Small intestine (tissue), 7 donors: ENCODE results near the gene HKDC1. TPM values are rescaled to one million over a fixed set of nuclear protein-coding genes. Genes with fewer than 3 reads are reported as not detected.

Experiments used
- DNase-seq, 2 donors: peaks; one replicate each; pipeline versions ENCODE4 v3.0.0 to v3.0.0-alpha.2; 2013
- FAIRE-seq: peaks from 2 replicates; lab custom pipeline; 2012; peaks lifted over from hg19 to GRCh38; lab: Jason Lieb, UNC
- H3K27ac ChIP-seq, 3 donors: one replicate each; pipeline ENCODE4 v1.5.1; 2013; ENCODE audit warnings: low read length in 2 of 3, mild to moderate bottlenecking in 2 of 3, control low read depth in 1 of 3, inconsistent platforms in 1 of 3, low read depth in 1 of 3, moderate library complexity in 1 of 3
- H3K27me3 ChIP-seq, 3 donors: one replicate each; pipeline ENCODE4 v1.6.1; 2013; ENCODE audit warnings: low read length in 3 of 3, inconsistent platforms in 1 of 3; ENCODE audit not compliant: control insufficient read depth in 3 of 3, insufficient read depth in 3 of 3
- H3K36me3 ChIP-seq, 3 donors: one replicate each; pipeline ENCODE4 v1.6.1; 2013; ENCODE audit warnings: low read length in 3 of 3, inconsistent platforms in 1 of 3, low read depth in 1 of 3, mild to moderate bottlenecking in 1 of 3, moderate library complexity in 1 of 3; ENCODE audit not compliant: control insufficient read depth in 3 of 3, insufficient read depth in 2 of 3
- H3K4me1 ChIP-seq, 3 donors: one replicate each; pipeline ENCODE4 v1.6.1; 2013; ENCODE audit warnings: low read length in 2 of 3, inconsistent platforms in 1 of 3, low read depth in 1 of 3, mild to moderate bottlenecking in 1 of 3, moderate library complexity in 1 of 3; ENCODE audit not compliant: control insufficient read depth in 3 of 3, insufficient read depth in 2 of 3
- H3K4me3 ChIP-seq, 3 donors: one replicate each; pipeline ENCODE4 v1.5.1; 2013; ENCODE audit warnings: low read length in 3 of 3, control low read depth in 1 of 3, inconsistent platforms in 1 of 3, low read depth in 1 of 3, mild to moderate bottlenecking in 1 of 3, moderate library complexity in 1 of 3
- H3K9me3 ChIP-seq, 2 donors: one replicate each; pipeline ENCODE4 v1.6.1; 2013; ENCODE audit warnings: low read depth in 1 of 2, low read length in 1 of 2; ENCODE audit not compliant: control insufficient read depth in 2 of 2, insufficient read depth in 1 of 2
- WGBS, 3 donors: extraction: QIAGEN DNeasy Blood & Tissue Kit; methylation state at CpG; one replicate each; pipeline ENCODE4 v1.1.7; 2013; 5-methylcytosine and 5-hydroxymethylcytosine counted together
- polyA plus RNA-seq, 4 donors: library from polyadenylated mRNA; stranded (reverse) in 3 of 4; unstranded in 1 of 4; fragments of 200-250 nt in 3 of 4; fragments of 120-200 nt in 1 of 4; gene quantifications; one replicate each; pipeline versions ENCODE4 v1.2.1 to v1.2.3, GENCODE V29; 2013
- donor health status: healthy with polysubstance abuse.
- donor health status: control.
- donor health status: control.
- donor health status: Bipolar disorder and iron deficiency.
- donor health status: healthy.

HKDC1 gene
- polyA plus RNA-seq, 4 donors: 45.7 to 119 (median 64.7) TPM

- H3K27ac ChIP-seq: no peak overlapping the region
- peaks cover 2 to 80% (median 34%) of the 10 kb centered on the region in 3 donors for H3K36me3 ChIP-seq
- H3K9me3 ChIP-seq: no peaks in the 10 kb centered on the region
- H3K4me1 ChIP-seq: no peaks in the 10 kb centered on the region
- H3K27me3 ChIP-seq: no peaks in the 10 kb centered on the region
- DNase-seq (no peak), FAIRE-seq (no peak)
- WGBS, 3 donors: 85 to 91% (median 87%) methylated on average over 7 of the region's 7 CpGs
- no peak overlapping the region for H3K4me3 ChIP-seq
Observed at GRCh38 chr10:69241575-69241974, 21.4 kb downstream of the HKDC1 start.

- FAIRE-seq (no peak), DNase-seq (no peak)
- no peak overlapping the region for H3K4me3 ChIP-seq
- WGBS, 3 donors: 89 to 92% (median 89%) methylated on average over 11 of the region's 11 CpGs
- no peaks in the 10 kb centered on the region for H3K9me3 ChIP-seq
- H3K4me1 ChIP-seq: no peaks in the 10 kb centered on the region
- no peaks in the 10 kb centered on the region for H3K27me3 ChIP-seq
- H3K27ac ChIP-seq: no peak overlapping the region
- H3K36me3 ChIP-seq: peaks cover 2 to 83% (median 35%) of the 10 kb centered on the region in 3 donors
Observed at GRCh38 chr10:69242040-69242851, 22.1 kb downstream of the HKDC1 start.

DNA sequence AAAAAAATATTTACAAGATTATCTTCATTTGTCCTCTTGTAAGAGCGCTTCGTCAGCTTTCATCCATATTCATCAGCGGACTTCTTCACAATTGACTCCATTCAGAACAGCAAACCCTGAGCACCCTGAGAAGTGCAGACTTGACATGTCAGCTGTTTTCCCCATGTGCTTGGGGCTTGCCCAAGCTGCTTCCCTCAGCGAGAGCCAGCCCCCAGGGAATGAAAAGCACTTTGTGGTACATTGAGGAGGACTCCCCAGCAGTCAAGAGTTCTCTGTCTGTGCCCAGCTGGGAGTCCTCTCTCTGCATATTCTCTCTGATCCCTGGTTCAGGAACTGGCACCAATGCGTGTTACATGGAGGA lies 22.7 kb downstream of the HKDC1 start:
- Histone ChIP-seq H3K27me3 (no peaks in the 10 kb centered on the region), H3K9me3 (no peaks in the 10 kb centered on the region), H3K4me1 (no peaks in the 10 kb centered on the region), H3K4me3 (no peak overlapping the region), H3K27ac (no peak overlapping the region), H3K36me3 (peaks cover 2 to 85% (median 36%) of the 10 kb centered on the region in 3 donors)
- no peak for FAIRE-seq
- WGBS, 3 donors: 77 to 94% (median 87%) methylated on average over 5 of the region's 5 CpGs
- DNase-seq: no peak

GRCh38 chr10:69243817-69244216 lies 23.7 kb downstream of the HKDC1 start:
- WGBS, 3 donors: 93 to 96% (median 95%) methylated on average over 10 of the region's 10 CpGs
- no peaks in the 10 kb centered on the region for H3K9me3 ChIP-seq
- H3K27me3 ChIP-seq: no peaks in the 10 kb centered on the region
- no peak for FAIRE-seq
- no peak overlapping the region for H3K4me3 ChIP-seq
- H3K4me1 ChIP-seq: no peaks in the 10 kb centered on the region
- no peak for DNase-seq
- H3K36me3 ChIP-seq: peaks cover 2 to 89% (median 38%) of the 10 kb centered on the region in 3 donors
- no peak overlapping the region for H3K27ac ChIP-seq

- DNase-seq (no peak), FAIRE-seq (no peak)
- Histone ChIP-seq H3K27me3 (no peaks in the 10 kb centered on the region), H3K4me3 (no peak overlapping the region), H3K36me3 (peaks cover 0 to 84% (median 31%) of the 10 kb centered on the region in 3 donors), H3K9me3 (peaks cover 0 to 7% of the 10 kb centered on the region in 2 donors), H3K27ac (no peak overlapping the region), H3K4me1 (no peaks in the 10 kb centered on the region)
- 91 to 100% (median 92%) methylated on average over 5 of the region's 5 CpGs for WGBS, 3 donors
Observed at GRCh38 chr10:69246036-69246435, 25.9 kb downstream of the HKDC1 start.

DNA sequence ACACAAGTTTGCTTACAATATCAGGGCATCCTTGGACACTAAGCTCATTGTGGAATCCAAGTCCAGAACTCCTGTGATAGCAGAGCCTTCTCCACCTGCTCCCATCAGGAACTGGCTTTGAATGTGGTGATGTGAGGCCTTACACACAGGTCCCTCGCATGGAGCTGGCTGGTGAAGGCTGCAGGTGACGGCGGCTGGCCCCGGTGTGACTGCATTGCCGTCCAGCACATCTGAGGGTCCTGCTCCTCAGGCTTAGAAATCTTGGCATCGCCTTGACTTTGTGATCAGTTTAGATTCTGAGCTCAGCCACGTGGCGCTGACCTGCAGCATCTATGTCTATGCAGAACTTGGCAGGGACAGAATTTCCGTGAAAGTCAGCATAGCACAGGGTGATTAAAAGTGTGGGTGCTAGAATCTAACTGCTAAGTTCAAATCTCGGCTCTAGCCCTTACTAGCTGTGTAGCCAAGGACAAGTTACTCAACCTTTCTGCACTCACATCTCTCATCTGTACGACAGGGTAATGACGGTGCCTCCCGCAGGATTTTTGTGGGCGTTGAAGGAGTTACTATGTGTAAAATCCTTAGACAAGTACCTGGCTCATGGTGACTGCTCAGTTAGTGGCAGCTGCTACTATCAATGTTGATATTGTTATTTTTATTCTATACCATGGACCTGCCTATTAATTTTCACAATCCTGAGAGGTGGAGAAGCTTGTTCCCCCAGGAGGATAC lies 26.6 kb downstream of the HKDC1 start:
- WGBS, 3 donors: 83 to 84% (median 83%) methylated on average over 14 of the region's 14 CpGs
- FAIRE-seq (no peak), DNase-seq (no peak)
- no peaks in the 10 kb centered on the region for H3K4me1 ChIP-seq
- peaks cover 0 to 80% (median 31%) of the 10 kb centered on the region in 3 donors for H3K36me3 ChIP-seq
- no peak overlapping the region for H3K27ac ChIP-seq
- no peak overlapping the region for H3K4me3 ChIP-seq
- peaks cover 0 to 7% of the 10 kb centered on the region in 2 donors for H3K9me3 ChIP-seq
- H3K27me3 ChIP-seq: no peaks in the 10 kb centered on the region

DNA sequence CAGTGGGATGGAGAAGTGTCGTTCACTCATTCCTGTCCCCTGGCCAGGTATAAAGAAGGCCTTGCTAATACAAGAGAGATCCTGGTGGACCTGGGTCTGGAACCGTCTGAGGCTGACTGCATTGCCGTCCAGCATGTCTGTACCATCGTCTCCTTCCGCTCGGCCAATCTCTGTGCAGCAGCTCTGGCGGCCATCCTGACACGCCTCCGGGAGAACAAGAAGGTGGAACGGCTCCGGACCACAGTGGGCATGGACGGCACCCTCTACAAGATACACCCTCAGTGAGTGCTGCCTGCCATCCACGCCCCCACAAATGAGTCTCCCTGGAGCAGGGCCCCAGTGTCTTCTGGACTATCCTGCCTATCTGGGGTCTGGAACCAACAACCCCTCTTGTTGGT lies 27.2 kb downstream of the HKDC1 start:
- H3K27me3 ChIP-seq: no peaks in the 10 kb centered on the region
- WGBS, 3 donors: 92 to 96% (median 93%) methylated on average over 13 of the region's 13 CpGs
- H3K27ac ChIP-seq: no peak overlapping the region
- no peaks in the 10 kb centered on the region for H3K4me1 ChIP-seq
- H3K4me3 ChIP-seq: no peak overlapping the region
- peaks cover 0 to 7% of the 10 kb centered on the region in 2 donors for H3K9me3 ChIP-seq
- DNase-seq (no peak), FAIRE-seq (no peak)
- H3K36me3 ChIP-seq: peaks cover 0 to 81% (median 34%) of the 10 kb centered on the region in 3 donors

DNA sequence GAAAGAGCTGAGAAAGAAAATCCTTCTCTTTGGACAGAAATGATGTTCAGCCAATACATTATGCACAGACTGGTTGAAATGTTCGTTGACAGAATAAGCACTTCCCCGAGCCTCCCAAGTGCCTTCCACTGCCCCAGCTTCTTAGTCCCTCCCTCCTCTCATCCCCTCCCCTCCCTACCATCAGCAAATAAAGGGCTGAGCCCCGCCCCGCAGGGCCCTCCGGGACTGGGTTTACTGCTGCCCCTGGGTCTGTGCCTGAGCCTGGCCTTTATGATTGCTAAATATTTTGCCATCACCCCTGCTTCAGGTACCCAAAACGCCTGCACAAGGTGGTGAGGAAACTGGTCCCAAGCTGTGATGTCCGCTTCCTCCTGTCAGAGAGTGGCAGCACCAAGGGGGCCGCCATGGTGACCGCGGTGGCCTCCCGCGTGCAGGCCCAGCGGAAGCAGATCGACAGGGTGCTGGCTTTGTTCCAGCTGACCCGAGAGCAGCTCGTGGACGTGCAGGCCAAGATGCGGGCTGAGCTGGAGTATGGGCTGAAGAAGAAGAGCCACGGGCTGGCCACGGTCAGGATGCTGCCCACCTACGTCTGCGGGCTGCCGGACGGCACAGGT lies 28.1 kb downstream of the HKDC1 start:
- DNase-seq (no peak), FAIRE-seq (no peak)
- Histone ChIP-seq H3K27me3 (no peaks in the 10 kb centered on the region), H3K4me1 (no peaks in the 10 kb centered on the region), H3K9me3 (peaks cover 0 to 7% of the 10 kb centered on the region in 2 donors), H3K4me3 (no peak overlapping the region), H3K27ac (no peak overlapping the region), H3K36me3 (peaks cover 0 to 84% (median 33%) of the 10 kb centered on the region in 3 donors)
- WGBS, 3 donors: 88 to 94% (median 91%) methylated on average over 24 of the region's 24 CpGs
